CD4-positive, alpha-beta T cell treated with Interleukin-2 at 100 ng/mL for 4 hours (primary cell): ENCODE results near the gene SDHC.
A peak's percentile ranks its signal among the peaks of the same experiment; 100 is the strongest.
"Not testable (repeated sequence)": the region's sequence is repeated elsewhere in the genome, so short reads cannot be mapped to it uniquely, and the experiment has no call there.

ENCODE experiments used
- DNase-seq: peaks from one replicate; pipeline ENCODE4 v3.0.0-alpha.2; 2020; ENCODE audit warnings: low spot score

SDHC gene

GRCh38 chr1:161311595-161312181 lies 2.5 kb upstream of the SDHC start:
- DNase-seq = no peak

GRCh38 chr1:161313554-161314200 lies 504 bp upstream of the SDHC start:
- DNase-seq = no peak

GRCh38 chr1:161315841-161316674 lies 1.9 kb downstream of the SDHC start:
- DNase-seq = not testable (repeated sequence)

- DNase-seq = peak; percentile 4
These were observed 9.8 kb downstream of the SDHC start for GRCh38 chr1:161324020-161324419.

- no peak for DNase-seq
These were observed 16.2 kb downstream of the SDHC start for GRCh38 chr1:161330346-161330745.

GRCh38 chr1:161333166-161333565 lies 19.0 kb downstream of the SDHC start:
- DNase-seq = no peak

- DNase-seq = no peak
These were observed 21.6 kb downstream of the SDHC start for GRCh38 chr1:161335796-161336195.

GRCh38 chr1:161342177-161342576 lies 28.0 kb downstream of the SDHC start:
- no peak for DNase-seq

GRCh38 chr1:161342821-161343220 lies 28.6 kb downstream of the SDHC start:
- no peak for DNase-seq

GRCh38 chr1:161350671-161351070 lies 36.5 kb downstream of the SDHC start:
- DNase-seq = no peak

- DNase-seq = no peak
These were observed 37.3 kb downstream of the SDHC start for GRCh38 chr1:161351482-161351881.

- DNase-seq = no peak
These were observed 42.9 kb downstream of the SDHC start for GRCh38 chr1:161357073-161357472.

GRCh38 chr1:161359291-161359690 lies 45.1 kb downstream of the SDHC start:
- no peak for DNase-seq

- no peak for DNase-seq
These were observed 50.2 kb downstream of the SDHC start for GRCh38 chr1:161364332-161364731.

GRCh38 chr1:161365207-161365606 lies 51.0 kb downstream of the SDHC start:
- no peak for DNase-seq

GRCh38 chr1:161367684-161368400 lies 53.7 kb downstream of the SDHC start, which contains the start of gene CFAP126:
Gene CFAP126, minus strand, starts transcription at chr1:161367876. Its CDS starts 8 bp downstream, at chr1:161367868.
- DNase-seq = peak; percentile 76

- no peak for DNase-seq
These were observed 59.3 kb downstream of the SDHC start for GRCh38 chr1:161373442-161373841.

- no peak for DNase-seq
These were observed 60.2 kb downstream of the SDHC start for GRCh38 chr1:161374373-161374772.

- no peak for DNase-seq
These were observed 63.8 kb downstream of the SDHC start for GRCh38 chr1:161378014-161378413.

- no peak for DNase-seq
These were observed 64.9 kb downstream of the SDHC start for GRCh38 chr1:161379071-161379470.

- DNase-seq = no peak
These were observed 67.5 kb downstream of the SDHC start for GRCh38 chr1:161381707-161382106.
